HG03378 (cell line): ENCODE data around the gene KIF3B.
"Not testable (repeated sequence)": the region's sequence is repeated elsewhere in the genome, so short reads cannot be mapped to it uniquely, and the experiment has no call there.

Experiments used
- ATAC-seq: cut with Tn5 transposase; IDR thresholded peaks from one replicate; pipeline ENCODE4 v1.9.1; 2021; ENCODE audit warnings: mild to moderate bottlenecking, moderate library complexity; ENCODE audit not compliant: unreplicated experiment

Gene KIF3B

DNA sequence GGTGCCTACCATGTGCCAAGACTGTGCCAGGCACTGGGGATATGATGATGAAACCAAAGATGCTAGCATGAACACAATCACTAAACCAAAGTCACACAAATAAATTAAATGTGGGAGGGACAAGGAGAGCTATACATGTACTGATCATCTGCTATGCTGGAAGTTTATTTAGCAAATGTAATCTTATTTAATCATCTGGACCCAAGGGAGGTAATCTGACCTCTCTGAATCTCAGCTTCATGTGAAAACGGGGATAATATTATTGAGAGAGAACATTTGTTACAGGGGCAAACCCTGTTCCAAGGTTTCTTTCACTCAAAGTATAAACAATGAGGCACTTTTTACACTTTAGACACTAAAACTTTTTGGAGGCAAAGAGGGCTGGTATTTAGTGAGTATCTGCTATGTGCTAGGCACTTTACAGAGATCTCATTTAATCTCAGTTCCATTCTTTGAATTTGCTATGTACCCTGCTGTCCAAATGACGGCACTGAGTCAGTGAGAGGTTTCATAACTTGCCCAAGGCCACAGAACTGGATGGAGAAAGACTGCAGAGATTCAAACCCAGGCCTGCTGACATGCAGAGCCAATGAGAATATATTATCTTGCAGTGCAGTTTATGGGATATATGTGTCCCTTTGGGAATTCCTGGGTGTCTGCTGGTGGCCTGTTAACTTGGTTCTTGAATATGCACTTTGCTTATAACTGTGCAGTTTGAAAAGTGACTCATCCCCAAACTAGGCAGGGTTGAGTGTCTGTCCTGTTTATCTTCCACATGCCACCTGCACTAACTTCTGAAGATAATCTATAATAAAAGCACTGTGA, 77.4 kb downstream of the KIF3B start:
- ATAC-seq, result peak; percentile 24

DNA sequence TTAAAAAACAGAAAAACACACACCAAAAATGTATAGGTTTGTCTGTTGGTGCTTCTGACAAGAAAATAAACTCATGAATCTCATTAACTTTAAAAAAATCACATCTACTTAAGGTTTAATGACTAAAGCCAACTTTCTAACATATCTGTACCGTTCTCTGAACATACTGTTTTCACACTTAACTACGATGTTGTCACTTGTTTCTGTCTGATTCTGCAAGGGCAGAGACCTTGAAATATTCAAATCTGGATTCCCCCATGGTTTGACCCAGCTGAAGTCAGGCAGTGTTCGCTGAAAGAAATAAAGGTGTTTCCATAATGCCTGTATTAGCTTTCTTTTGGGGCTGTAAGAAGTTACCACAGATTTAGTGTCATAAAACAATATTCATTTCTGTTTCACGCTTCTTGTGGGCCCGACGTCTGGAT, 78.0 kb downstream of the KIF3B start:
- ATAC-seq, result no peak

DNA sequence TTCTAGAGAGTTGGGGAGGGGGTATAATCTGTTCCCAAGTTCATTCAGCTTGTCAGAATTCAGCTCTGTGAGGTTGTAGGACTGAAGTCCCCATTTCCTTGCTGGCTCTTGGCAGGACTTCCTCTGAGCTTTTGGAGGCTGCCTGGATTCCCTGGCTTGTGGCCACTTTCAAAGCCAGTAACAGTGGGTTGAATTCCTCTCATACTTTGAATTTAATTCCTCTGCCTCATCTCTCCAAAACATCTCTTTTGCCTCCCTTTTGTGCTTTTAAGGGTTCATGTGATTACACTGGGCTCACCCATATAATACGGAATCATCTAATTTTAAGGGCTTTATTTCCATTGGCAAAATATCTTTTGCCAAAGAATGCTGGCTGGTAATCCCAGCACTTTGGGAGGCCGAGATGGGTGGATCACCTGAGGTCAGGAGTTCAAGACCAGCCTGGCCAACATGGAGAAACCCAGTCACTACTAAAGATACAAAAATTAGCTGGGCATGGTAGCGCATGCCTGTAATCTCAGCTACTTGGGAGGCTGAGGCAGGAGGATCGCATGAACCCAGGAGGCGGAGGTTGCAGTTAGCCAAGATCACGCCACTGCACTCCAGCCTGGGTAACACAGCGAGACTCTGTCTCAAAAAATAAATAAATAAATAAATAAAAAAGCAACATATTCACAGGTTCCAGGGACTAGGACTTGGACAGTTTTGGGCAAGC, 78.6 kb downstream of the KIF3B start:
- ATAC-seq, result not testable (repeated sequence)

DNA sequence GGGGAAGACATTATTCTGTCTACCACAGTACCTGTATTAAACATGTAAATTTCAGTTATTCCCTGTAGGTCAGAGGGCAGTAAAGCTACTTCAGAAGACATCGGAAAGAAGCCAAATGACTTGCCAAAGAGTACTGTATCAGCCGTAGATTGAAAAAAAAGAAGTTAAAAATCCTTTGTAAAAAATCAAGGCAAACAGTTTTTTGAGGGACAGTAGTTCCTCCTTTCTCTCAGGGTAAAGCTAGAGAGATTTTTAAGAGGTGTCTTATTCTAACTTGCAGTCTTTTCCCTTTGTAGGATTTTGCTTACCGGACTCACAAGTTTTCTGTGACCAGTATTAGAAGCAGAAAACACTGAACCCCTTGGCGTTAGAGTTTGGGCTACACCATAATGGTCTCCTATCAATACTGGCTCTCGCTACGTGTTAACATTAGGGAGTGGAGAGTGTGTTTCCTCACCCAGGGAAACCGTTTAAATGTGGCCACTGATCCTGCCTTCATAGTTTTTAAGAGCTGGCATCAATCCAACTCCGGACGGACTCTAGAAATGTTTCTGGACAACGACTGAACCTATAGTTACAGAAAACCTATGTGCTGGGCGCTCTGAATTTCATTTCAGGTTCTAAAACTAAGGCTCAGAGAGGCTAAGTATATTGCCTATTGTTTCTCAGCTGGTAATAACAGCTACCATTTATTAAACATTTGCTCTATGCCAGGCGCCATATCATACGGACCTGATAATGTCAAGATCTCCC, 79.3 kb downstream of the KIF3B start:
- no peak for ATAC-seq

DNA sequence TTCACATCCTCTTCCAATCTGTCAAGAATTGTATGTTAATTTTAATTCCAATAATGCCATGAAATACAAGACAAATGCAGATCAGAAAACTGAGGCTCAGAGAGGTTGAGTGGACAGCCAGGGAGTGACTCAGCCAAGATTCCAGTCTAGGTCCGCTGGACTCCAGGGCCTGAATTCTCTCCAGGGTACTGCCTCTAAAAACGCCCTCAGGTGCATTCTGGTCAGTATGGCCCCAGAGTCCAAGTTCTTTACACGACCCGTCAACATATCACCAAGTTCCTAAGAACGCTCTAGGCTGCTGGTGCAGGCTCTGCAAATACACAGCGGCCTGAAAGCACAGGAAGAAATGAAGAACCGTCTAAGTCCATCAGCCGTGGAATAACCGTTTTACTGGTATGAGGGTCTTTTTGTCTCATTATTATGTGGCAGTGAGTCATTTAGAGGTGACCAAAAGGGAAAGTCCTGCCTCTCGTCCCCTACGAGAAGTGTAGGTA, 80.0 kb downstream of the KIF3B start:
- no peak for ATAC-seq

DNA sequence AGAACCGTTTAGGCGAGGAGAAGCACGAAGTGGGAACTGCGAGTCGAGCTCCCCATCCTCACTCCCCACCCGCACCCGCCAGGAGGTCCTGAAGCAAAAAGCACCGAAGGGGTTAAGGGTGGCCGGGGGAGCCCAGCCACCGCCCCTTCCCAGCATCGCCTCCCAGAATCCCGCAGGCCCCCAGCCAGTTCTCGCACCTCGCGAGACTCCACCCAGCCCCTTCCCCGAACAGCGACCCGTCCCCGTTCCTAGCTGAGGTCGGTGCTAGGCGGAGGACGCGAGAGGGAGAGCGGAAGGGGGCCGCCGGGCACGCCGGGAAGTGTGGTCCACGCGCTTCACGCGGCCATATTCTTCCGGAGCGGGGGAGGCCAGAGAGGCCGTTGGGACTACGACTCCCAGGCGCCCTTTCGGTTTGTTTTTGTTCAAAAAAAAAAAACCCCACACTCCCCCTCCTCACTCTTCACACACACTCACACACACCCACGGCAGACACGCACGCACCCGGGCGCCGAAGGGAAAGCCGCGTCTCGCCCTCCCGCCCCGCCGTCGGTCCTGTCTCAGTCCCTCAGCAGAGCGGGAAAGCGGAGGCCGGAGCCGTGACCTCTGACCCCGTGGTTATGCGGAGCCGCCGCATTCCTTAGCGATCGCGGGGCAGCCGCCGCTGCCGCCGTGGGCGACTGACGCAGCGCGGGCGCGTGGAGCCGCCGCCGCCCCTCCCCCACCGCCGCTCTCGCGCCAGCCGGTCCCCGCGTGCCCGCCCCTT, 80.6 kb downstream of the KIF3B start, which contains the start of gene ASXL1:
Gene ASXL1 (plus strand): TSS at position 463 of the 763 bp plus-strand sequence. CDS start 445 bp downstream, outside the sequence.
- peak; percentile 52 for ATAC-seq

DNA sequence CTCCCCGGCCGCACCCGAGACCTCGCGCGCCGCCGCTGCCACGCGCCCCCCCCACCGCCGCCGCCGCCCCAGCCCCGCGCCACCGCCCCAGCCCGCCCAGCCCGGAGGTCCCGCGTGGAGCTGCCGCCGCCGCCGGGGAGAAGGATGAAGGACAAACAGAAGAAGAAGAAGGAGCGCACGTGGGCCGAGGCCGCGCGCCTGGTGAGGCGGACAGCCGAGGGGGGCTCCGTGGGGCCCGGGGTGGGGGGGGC, 81.1 kb downstream of the KIF3B start:
- ATAC-seq, result no peak

DNA sequence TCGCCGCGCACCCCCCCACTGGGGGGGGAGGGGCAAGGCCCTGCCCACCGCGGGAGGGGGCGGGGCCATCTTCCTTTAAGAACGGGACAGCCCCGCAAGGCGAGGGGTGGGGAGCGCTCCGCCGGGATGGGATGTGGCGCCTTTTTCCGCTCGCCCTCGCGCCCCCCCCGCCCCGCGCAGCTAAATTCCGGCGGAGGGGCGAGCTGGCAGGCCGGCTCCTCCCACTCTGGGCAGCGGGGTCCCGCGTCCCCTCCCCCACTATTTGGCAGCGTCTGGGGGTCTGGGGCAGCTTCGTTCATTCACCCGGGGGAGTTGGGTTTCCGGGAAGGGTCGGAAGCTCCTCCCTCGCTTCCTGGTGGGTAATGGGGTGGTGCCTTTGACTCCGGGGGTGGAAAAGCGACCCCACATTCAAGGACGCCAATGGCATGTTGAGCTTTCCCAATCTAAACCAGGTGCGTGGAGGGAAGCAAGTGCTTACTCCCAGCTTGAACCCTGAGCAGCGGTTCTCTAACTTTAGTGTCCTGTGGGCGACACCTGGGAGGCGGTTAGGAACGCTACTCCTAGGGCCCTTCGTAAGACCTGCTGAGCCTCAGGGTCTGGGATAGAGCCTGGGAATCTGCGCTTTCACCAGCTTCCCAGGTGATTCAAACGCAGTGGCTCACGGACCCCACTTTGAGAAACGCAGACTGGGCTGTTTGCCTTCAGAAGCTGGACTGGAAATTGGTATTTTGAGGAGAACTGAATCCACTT, 81.6 kb downstream of the KIF3B start:
- ATAC-seq, result no peak

DNA sequence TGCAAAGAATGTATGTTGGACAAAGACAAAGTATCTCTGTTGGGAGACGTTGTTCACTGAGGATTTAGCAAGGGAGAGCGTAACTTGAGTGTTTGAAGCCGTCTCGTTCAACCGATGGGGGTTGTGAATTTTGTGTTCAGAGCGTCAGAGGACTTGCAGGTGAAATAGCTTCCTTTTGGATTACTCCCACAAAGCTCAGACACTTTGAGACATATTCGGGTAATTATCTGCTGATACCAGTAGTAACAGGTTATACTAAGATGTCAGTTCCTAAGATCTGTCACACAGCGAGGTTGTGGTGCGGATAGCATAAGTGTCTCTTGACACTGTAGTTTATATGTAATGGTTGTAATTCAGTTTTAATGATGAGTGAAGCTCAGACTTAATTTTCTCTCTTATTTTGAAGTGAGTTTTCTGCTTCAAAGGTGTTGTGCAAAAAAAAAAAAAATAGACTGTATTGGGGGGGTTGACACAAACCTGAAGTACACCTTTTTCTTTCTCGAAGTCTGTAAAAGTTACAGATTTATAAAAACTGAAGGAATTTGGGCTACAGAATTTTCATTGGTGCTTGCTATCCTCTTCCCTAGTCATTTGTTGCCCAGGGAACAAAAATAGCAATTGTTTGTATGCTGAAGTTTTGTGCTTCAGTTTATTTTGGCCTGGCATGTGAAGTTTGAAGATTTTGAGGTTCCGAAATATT, 82.3 kb downstream of the KIF3B start:
- no peak for ATAC-seq

DNA sequence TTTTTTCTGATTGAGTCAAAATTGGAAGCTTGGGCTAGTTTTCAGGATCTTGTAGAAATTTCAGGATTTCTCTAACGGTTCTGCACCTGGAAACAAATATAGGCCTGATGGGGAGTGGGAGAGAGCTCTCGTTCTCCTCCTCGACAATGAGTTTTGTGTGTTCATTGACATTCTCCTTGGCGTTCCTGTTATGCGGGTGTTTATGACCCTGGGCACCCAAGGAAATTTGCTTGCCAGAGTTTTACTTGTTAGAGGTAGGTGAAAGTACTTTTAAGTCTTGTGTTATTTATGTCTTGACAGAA, 82.8 kb downstream of the KIF3B start:
- ATAC-seq, result no peak

DNA sequence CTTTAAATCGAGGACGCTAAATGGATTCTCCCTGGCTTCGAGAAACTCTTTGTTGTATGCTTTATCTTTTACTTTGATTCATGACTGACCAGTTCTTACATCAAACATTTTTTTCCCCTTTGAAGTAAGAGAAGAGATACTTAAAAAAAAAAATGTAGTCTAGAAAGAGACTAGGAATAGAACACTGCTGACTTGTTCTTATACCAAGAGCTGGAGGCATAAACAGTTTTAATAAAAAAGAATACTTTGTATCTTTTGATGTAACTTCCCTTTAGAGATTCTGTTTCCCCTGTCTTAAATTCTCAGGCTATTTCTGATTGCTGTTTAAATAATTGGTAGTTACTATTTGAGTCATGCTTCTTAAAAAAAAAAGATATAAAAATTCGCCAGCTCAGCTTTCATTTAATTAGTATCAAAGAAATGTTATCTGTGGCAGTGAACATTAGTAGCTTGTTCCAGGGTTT, 85.5 kb downstream of the KIF3B start:
- ATAC-seq, result no peak

DNA sequence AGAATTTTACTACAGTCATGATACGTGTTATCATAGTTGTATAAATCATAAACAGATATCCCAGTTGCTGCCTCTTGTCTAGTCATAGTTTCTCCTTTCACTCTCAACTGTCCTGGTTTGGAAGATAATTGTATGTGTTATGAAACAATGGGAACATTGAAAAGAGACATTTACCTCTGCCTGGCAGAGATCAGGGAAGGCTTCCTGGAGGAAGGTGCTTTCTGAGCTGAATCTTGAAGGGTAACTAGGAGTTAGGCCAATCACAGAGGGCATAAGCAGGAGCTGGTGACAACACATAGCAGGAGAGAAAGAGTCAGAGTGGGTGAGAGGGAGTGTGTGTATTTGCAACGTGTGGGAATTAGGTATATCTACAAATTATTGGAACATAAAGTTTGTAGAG, 86.0 kb downstream of the KIF3B start:
- no peak for ATAC-seq

DNA sequence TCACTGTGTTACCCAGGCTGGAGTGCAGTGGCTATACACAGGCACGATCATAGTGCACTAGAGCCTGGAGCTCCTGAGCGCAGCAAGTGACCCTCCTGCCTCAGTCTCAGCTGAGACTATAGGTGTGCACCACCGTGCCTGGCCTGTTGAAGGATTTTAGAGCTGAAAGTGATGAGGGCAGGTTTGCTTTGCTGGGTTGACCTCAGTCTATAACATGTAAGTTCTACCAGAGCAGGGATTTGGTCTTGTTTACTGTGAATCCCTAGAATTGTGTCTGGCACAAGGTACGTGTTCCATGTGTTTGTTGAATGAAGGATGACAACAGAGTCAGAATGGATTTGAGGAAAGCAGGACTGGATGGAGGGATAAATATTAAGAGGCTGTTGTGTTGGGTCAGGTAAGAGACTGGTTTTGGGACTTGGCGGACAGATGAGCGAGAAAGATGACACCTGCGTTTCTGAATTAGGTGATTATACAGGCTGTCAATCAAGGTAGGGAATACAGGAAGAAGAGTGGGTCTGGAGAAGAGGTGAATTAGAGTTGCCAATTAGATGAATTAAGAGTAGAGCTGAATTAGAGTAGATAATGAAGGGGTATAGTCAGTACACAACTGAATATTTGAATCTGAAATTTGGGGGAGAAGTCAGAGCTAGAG, 87.2 kb downstream of the KIF3B start:
- no peak for ATAC-seq

DNA sequence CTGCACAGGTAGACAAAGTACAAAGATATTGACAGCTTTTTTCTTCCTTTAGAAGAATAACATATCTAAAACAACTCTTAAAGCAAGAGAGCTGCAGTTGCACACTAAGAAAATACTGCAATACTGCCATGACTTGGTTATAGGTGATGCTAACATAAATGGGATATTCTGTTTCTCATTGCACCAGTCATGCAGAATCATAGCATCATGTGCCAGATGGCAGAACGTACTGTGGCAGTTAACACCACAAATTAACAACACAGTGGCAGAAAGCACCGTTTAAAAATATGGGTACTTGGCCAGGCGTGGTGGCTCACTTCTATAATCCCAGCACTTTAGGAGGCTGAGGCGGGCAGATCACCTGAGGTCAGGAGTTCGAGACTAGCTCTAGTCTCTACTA, 88.1 kb downstream of the KIF3B start:
- no peak for ATAC-seq

DNA sequence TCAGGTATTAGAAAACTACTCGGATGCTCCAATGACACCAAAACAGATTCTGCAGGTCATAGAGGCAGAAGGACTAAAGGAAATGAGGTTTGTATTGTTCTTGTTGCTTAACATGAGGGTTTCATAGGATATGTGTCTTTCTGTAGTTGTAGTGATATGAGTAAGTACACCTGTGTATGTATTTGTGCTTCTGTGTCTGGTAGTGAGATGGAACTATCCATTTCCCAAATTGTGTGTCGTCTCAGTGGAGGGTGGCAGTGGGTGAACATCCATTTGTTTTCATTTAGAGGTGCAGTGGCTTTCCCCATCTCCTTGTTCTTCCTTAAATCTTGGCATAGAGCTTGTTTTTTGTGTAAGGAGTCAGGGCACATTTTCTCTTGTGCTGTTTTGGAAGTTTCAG, 88.9 kb downstream of the KIF3B start:
- no peak for ATAC-seq

DNA sequence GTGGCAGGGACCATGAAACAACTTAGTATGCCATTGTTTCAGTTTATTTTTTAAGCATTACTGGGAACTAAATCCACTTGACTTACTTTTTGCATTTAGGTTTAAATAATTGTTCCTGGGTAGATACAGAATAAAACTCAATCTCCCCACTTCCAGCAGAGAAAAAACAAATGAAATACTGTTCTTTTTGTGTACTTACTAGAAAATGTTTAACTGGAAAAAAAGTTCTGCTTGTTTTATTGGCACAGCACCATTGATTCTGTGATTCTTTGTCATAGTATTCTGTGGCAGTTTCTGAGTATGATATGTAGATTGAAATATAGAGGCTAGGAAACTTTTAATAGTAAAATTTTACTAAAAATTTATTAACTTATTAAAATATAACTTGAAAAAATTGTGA, 90.9 kb downstream of the KIF3B start:
- ATAC-seq, result no peak

DNA sequence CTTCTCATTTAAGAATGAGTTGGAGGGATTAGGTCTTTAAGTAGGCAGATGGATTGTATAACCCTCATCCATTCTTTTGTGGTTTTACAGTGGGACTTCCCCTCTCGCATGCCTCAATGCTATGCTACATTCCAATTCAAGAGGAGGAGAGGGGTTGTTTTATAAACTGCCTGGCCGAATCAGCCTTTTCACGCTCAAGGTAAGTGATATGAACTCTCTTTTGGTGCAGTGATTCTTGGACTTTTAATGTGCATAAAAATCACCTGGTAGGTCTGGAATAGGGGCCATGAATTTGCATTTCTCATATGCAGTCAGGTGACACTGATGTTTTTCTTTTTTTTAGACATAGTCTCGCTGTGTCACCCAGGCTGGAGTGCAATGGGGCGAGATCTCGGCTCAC, 91.5 kb downstream of the KIF3B start:
- ATAC-seq, result no peak

DNA sequence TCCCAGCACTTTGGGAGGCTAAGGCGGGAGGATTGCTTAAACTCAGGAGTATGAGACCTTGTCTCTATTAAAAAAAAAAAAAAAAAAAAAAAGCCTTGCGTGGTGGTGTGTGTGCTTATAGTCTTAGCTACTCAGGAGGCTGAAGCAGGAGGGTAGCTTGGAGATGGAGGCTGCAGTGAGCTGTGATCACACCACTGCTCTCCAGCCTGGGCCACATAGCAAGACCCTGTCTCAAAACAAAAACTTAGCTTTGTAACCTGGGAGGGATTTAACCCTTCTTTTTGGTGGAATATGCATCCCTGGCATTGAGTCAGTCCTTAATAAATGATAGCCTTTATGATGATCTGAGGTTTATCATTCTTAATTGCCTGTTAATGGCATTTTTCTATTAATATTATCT, 93.4 kb downstream of the KIF3B start:
- ATAC-seq, result no peak

DNA sequence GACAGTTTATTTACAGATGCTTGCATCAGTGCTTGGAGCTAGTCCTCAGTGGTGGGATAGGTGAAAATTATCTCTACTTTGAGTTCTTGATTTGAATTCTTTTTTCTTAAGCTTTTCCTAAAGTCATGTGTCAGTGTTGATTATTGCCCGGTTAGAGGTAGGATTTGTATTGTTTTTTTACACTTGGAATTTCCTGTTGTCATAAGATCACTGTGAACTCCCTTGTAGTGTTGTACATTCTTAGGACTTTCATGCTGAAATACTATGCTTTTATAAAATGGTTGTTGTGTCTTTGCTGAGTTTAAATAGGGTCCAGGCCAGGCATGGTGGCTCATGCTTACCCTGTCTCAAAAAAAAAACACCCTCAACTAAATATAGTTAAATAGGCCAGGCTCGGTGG, 101.0 kb downstream of the KIF3B start:
- ATAC-seq, result no peak
